Activated CD8-positive, alpha-beta T cell treated with anti-CD3 and anti-CD28 coated beads for 36 hours (primary cell): Measurements from ENCODE around the gene SHISA2. TPM values are rescaled to one million over a fixed set of nuclear protein-coding genes. Genes with fewer than 3 reads are reported as not detected.

Source experiments
- ATAC-seq: fragments of 200-7000 bp; cut with Tn5 transposase; one replicate; pipeline ENCODE4 v1.10.0; 2021; ENCODE audit warnings: mild to moderate bottlenecking, moderate library complexity
- CTCF ChIA-PET: fragments of 350-600 bp; sonication (Branson Sonifier 250); formaldehyde crosslinking; loops from one replicate; lab custom pipeline; 2021; ENCODE audit warnings: antibody characterized with exemption; lab: Charles Lee
- POLR2A ChIA-PET: fragments of 350-600 bp; sonication (Branson Sonifier 250); formaldehyde crosslinking; loops from one replicate; lab custom pipeline; 2021; ENCODE audit warnings: antibody characterized with exemption; lab: Charles Lee
- DNase-seq: peaks from one replicate; pipeline ENCODE4 v3.0.0-alpha.2; 2020
- H3K27ac Mint-ChIP-seq: one replicate; pipeline ENCODE4 v1.8.0; 2021; ENCODE audit warnings: mild to moderate bottlenecking, mixed read lengths
- H3K27me3 Mint-ChIP-seq: one replicate; pipeline ENCODE4 v1.8.0; 2021; ENCODE audit warnings: mixed read lengths
- H3K36me3 Mint-ChIP-seq: one replicate; pipeline ENCODE4 v1.8.0; 2021; ENCODE audit warnings: low read depth, mixed read lengths
- H3K4me1 Mint-ChIP-seq: one replicate; pipeline ENCODE4 v1.8.0; 2021; ENCODE audit warnings: low read depth, mixed read lengths
- H3K4me3 Mint-ChIP-seq: one replicate; pipeline ENCODE4 v1.8.0; 2021; ENCODE audit warnings: mild to moderate bottlenecking, moderate library complexity, mixed read lengths
- H3K9me3 Mint-ChIP-seq: one replicate; pipeline ENCODE4 v1.8.0; 2021; ENCODE audit warnings: mixed read lengths
- CTCF ChIP-seq: fragments of 200-600 bp; IDR thresholded peaks from one replicate; pipeline ENCODE4 v1.8.0; 2022; ENCODE audit warnings: antibody characterized with exemption, mild to moderate bottlenecking
- intact Hi-C: fragments of 100-400 bp; cut with micrococcal nuclease; formaldehyde crosslinking; loops from one replicate; pipeline ENCODE4 v1.10.0; 2022
- total RNA-seq, 2 experiments: library from RNA; stranded (reverse); gene quantifications; one replicate each; pipeline ENCODE4 v1.2.3, GENCODE V29; 2021

The SHISA2 gene
- total RNA-seq, 2 experiments from 2014 or later: 0.13 TPM; not detected in 1

GRCh38 chr13:26020891-26021290 lies 30.9 kb downstream of the SHISA2 start:
- H3K27me3 Mint-ChIP-seq: no peaks in the 10 kb centered on the region
- H3K36me3 Mint-ChIP-seq: peaks cover 24% of the 10 kb centered on the region
- TF ChIP-seq CTCF: no peak
- POLR2A ChIA-PET: no interaction called here
- DNase-seq: no peak
- peaks cover 4% of the 10 kb centered on the region for H3K9me3 Mint-ChIP-seq
- no peak overlapping the region for H3K27ac Mint-ChIP-seq
- H3K4me3 Mint-ChIP-seq: no peak overlapping the region
- CTCF ChIA-PET: no interaction called here
- peaks cover 18% of the 10 kb centered on the region for H3K4me1 Mint-ChIP-seq
- intact Hi-C loops: no loop called here
- no peak for ATAC-seq

- H3K27ac Mint-ChIP-seq: no peak overlapping the region
- no peak overlapping the region for H3K4me3 Mint-ChIP-seq
- peaks cover 24% of the 10 kb centered on the region for H3K36me3 Mint-ChIP-seq
- POLR2A ChIA-PET: no interaction called here
- peaks cover 4% of the 10 kb centered on the region for H3K9me3 Mint-ChIP-seq
- peaks cover 18% of the 10 kb centered on the region for H3K4me1 Mint-ChIP-seq
- intact Hi-C loops: no loop called here
- CTCF ChIA-PET: no interaction called here
- DNase-seq: no peak
- TF ChIP-seq CTCF: no peak
- no peaks in the 10 kb centered on the region for H3K27me3 Mint-ChIP-seq
- no peak for ATAC-seq
Observed at GRCh38 chr13:26019881-26020870, 31.6 kb downstream of the SHISA2 start.

GRCh38 chr13:26019251-26019650 lies 32.6 kb downstream of the SHISA2 start:
- no peak overlapping the region for H3K27ac Mint-ChIP-seq
- ChIA-PET CTCF (no interaction called here), POLR2A (no interaction called here)
- intact Hi-C loops: no loop called here
- H3K27me3 Mint-ChIP-seq: no peaks in the 10 kb centered on the region
- ATAC-seq (no peak), DNase-seq (no peak)
- peaks cover 26% of the 10 kb centered on the region for H3K36me3 Mint-ChIP-seq
- H3K4me3 Mint-ChIP-seq: no peak overlapping the region
- peaks cover 4% of the 10 kb centered on the region for H3K9me3 Mint-ChIP-seq
- peaks cover 18% of the 10 kb centered on the region for H3K4me1 Mint-ChIP-seq
- no peak for TF ChIP-seq CTCF

- CTCF ChIA-PET: interaction anchor here (1.0 kb wide), 1 partner anchor 11 kb away, joined by 3 read pairs; no protein-coding TSS in a partner anchor
- ATAC-seq: peak; percentile 74
- Mint-ChIP-seq H3K9me3 (peaks cover 4% of the 10 kb centered on the region), H3K36me3 (peaks cover 31% of the 10 kb centered on the region), H3K27ac (peak overlapping the region; percentile 72), H3K4me3 (no peak overlapping the region), H3K27me3 (no peaks in the 10 kb centered on the region), H3K4me1 (peaks cover 23% of the 10 kb centered on the region)
- no peak for DNase-seq
- intact Hi-C loops: no loop called here
- POLR2A ChIA-PET: no interaction called here
- TF ChIP-seq CTCF: no peak
Observed at GRCh38 chr13:26017932-26018665, 33.7 kb downstream of the SHISA2 start.
